Ishikawa (cell line): ENCODE measurements around the gene DNAH8.

Source experiments
- EP300 ChIP-seq: IDR thresholded peaks from 2 replicates; pipeline ENCODE4 v1.6.1; 2012; ENCODE audit warnings: borderline replicate concordance
- TAF1 ChIP-seq: IDR thresholded peaks from 2 replicates; pipeline ENCODE4 v1.6.1; 2012; ENCODE audit warnings: low read depth, mild to moderate bottlenecking

DNA sequence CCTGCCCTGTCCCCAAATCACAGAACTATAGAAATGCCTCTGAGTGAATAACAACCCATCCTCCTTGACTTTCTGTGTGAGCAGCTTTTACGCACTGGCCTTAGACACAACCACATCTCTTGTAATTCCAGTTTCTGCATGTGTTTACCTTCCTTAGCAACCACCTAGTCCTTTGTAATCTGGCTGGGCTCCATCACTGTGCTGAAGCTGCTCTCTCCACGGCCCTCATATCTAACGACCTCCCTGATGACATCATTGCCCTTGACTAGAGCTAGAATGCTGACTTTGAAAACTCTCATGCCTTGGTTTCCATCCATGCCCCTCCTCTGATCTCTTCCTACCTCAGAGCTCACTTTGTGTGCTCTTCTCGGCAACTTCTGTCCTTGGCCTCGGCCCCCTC is 303.0 kb downstream of the DNAH8 start:
- no peak for TF ChIP-seq TAF1
- no peak for TF ChIP-seq EP300
